ENCODE measurements around the gene TAS1R3.

DNA sequence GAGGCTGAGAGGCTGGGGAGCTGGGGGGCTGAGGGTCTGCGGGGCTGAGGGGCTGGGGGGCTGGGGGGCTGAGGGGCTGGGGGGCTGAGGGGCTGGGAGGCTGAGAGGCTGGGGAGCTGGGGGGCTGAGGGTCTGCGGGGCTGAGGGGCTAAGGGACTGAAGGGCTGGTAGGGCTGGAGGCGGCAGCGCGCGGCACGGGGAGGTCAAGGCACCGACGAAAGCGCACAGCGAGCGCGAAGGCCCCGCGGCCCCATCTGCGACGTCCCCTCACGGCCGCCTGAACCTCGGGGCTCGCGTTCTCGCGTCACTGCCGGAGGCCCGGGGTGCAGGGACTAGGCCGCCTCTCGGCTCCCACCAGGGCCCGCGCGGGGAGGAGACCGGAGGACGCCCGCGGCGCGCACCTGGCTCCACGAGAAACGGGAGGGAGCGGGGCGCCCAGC lies 7.0 kb upstream of the TAS1R3 start:
- TF ChIP-seq, protein P1, sequence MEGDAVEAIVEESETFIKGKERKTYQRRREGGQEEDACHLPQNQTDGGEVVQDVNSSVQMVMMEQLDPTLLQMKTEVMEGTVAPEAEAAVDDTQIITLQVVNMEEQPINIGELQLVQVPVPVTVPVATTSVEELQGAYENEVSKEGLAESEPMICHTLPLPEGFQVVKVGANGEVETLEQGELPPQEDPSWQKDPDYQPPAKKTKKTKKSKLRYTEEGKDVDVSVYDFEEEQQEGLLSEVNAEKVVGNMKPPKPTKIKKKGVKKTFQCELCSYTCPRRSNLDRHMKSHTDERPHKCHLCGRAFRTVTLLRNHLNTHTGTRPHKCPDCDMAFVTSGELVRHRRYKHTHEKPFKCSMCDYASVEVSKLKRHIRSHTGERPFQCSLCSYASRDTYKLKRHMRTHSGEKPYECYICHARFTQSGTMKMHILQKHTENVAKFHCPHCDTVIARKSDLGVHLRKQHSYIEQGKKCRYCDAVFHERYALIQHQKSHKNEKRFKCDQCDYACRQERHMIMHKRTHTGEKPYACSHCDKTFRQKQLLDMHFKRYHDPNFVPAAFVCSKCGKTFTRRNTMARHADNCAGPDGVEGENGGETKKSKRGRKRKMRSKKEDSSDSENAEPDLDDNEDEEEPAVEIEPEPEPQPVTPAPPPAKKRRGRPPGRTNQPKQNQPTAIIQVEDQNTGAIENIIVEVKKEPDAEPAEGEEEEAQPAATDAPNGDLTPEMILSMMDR (IDR thresholded peaks at IDR 0.05): no peak
- no peak for TF ChIP-seq EZH2 (IDR thresholded peaks at IDR 0.05)
